ENCODE measurements around the gene KIF27.
"Not testable (repeated sequence)": the region's sequence is repeated elsewhere in the genome, so short reads cannot be mapped to it uniquely, and the experiment has no call there.

KIF27 gene

GRCh38 chr9:83803941-83804340, 117.3 kb downstream of the KIF27 start:
- not testable (repeated sequence) for DNase-seq (ENCODE audit: low spot score)

DNA sequence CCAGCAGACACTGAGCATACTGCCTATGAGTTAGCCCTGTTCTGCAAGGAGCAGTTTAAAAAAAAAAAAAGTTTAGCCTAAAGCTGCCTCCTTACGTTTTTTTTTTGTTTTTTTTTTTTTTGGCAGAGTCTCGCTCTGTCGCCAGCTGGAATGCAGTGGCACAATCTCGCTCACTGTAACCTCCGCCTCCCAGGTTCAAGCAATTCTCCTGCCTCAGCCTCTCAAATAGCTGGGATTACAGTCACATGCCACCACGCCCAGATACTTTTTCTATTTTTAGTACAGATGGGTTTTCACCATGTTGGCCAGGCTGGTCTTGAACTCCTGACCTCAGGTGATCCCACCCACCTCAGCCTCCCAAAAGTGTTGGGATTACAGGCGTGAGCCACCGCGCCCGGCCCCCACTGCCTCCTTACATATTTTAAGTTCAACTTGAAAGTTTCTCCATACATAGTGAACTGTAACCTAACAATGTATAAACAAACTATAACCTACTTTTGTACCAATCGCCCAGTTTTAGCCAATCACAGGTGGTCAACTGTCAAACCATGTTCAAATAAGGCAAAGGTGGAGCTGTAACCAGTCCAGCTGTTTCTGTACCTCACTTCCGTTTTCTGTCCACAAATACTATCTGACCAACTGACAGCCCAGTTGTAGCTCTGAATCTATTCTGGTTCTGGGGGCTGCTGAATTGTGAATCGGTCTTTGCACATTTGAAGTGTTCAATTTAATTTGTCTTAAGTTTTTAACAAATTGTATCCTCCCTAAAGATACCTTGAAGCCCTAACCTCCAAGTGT, 120.8 kb downstream of the KIF27 start:
- no peak for DNase-seq (ENCODE audit: low spot score)

DNA sequence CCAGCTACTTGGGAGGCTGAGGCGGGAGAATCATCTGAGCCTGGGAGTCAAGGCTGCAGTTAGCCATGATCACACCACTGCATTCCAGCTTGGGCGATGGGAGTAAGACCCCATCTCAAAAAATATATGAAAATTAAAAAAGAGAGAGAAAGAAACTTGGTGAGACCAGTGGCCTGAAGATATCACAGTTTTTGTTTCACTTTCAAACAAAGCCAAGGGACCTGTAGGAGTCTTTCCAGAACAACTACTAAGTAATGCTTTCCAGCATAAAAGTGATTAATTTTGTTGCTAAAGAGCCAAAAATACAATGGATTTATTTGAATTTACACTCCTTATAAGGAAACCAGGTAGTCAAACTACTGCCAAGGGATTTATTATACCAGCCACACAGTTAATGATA, 127.2 kb downstream of the KIF27 start:
- DNase-seq (ENCODE audit: low spot score), result no peak

GRCh38 chr9:83792746-83793145, 128.5 kb downstream of the KIF27 start:
- no peak for DNase-seq (ENCODE audit: low spot score)

Data from RKO (cell line).